GM18951 (cell line): ENCODE measurements around the gene FEM1C.

Experiments used
- POLR2A ChIP-seq: IDR thresholded peaks from 4 replicates; pipeline ENCODE4 v1.6.1; 2011; ENCODE audit warnings: mild to moderate bottlenecking; ENCODE audit not compliant: insufficient read length, insufficient read depth; ENCODE audit errors: extremely low read depth
- in situ Hi-C: fragments of 300-500 bp; cut with MboI; formaldehyde crosslinking; loops from one replicate; pipeline ENCODE4 v1.12.0; 2022; ENCODE audit warnings: low sequenced_read_pairs, mixed read lengths, inconsistent platforms; ENCODE audit not compliant: unreplicated experiment

The FEM1C gene

DNA sequence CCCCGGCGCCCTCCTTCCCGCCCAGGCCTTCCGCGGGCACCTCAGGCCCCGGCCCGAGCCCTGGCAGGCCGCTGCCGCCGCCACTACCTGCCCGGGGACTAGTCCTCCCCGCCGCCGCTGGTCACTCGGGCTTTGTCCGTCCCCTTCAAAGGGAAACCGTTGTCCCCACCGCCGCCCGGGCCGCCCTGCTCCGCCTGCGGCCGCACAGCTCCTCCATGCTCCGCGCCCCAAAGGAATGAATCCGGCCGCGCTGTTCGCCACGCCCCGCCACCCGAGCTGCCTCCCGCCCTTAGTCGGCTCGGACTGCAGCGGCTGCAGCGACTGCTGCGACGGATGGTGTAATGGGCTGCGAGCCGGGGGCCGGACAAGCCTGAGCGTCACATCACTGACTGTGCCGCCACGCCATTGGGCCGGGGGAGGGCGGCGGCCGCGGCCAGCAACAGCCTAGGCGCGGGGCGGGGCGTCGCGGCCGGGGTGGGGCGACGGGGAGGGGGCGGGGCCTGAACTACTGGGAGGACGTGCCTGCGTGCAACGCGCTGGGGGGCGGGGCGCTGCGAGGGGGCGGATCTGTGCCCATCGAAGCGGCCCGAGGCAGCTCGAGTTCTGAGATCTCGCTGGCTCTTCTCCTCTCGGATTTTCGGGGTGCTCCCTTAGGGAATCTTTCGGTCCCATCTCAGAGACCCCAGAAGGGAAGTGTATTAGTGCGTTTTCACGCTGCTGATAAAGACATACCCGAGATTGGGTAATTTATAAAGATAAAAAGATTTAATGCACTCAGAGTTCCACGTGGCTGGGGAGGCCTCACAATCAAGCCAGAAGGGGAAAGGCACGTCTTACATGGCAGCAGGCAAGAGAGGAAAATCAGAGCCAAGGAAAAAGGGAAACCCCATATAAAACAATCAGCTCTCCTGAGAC, at the start of gene FEM1C:
FEM1C (minus strand) TSS at position 340 of the 915 bp plus-strand sequence. CDS start 1,282 bp downstream, outside the sequence.
- in situ Hi-C loops: no loop called here
- peak; percentile 98 for TF ChIP-seq POLR2A

- TF ChIP-seq POLR2A: no peak
- in situ Hi-C loops: no loop called here
Observed at GRCh38 chr5:115589043-115589442, 44.5 kb upstream of the FEM1C start.

DNA sequence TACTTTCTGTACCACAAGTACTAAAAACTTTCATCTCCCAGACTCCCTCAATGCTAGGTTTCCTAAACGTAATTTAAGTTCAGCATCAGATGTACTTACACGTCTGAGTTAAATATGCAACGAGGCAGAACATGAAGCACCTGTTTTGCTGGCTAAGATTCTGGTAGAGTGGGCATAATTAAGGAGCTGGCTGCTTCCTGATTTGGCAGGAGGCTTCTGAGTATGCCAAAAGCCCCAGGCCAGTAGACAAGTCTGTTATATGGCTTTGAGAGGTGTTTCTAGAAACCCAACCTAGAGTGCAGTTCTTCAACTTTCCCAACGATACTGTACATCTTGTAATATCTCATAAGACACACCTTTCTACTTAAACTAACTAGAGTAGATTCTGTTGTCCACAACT, 44.1 kb upstream of the FEM1C start:
- TF ChIP-seq POLR2A: no peak
- in situ Hi-C loops: no loop called here

DNA sequence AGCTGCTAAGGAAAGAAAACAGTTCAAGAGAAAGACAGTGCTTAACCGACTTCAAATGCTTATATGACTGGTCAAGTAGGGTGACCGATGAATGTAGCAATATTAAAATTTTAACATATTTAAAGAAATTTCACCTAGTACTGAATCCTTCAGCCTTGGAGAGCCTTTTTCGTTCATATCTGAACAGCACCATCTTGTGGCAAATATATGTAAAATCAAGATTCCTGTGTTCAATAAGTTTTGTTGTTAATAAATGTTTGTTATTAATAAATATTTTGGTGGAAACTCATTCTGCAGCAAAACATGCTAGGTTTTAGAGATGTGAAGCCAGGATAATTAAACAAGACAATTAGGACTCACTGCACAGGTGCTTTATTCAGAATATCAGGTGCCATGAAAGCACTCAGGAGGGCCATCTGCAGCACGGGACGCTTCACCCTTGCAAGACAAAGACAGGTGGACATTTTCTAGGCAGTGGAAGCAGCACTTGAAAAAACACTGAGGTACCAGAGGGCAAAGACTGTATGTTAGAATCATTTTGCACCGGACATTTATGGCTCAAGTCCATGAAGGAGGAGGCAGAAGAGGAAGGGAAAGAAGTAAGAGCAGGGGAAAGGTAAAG, 42.1 kb upstream of the FEM1C start:
- no peak for TF ChIP-seq POLR2A
- in situ Hi-C loops: no loop called here

GRCh38 chr5:115585265-115585664, 40.7 kb upstream of the FEM1C start:
- in situ Hi-C loops: no loop called here
- no peak for TF ChIP-seq POLR2A

- TF ChIP-seq POLR2A: no peak
- in situ Hi-C loops: no loop called here
Observed at GRCh38 chr5:115584501-115584900, 39.9 kb upstream of the FEM1C start.

- no peak for TF ChIP-seq POLR2A
- in situ Hi-C loops: no loop called here
Observed at GRCh38 chr5:115583474-115583873, 38.9 kb upstream of the FEM1C start.

DNA sequence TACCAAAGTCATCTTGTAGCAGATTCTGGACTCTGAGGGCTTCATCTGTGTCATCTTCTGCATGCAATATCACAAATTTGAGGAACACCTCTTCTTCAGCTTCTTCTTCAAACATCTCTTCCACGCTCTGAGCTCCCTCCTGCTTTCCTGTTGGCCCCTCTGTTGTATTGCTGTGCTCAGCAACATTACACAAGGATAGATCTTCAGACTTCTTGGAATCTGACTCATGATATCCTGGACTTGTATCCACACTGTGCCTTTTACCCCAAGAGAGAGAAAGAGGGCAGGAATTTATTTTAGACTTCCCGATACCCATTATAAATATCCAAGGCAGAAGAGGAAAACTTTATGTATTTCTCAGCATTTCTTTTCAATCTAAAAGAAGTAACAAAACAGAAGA, 36.4 kb upstream of the FEM1C start:
- no peak for TF ChIP-seq POLR2A
- in situ Hi-C loops: no loop called here

GRCh38 chr5:115579747-115580173, 35.2 kb upstream of the FEM1C start:
- in situ Hi-C loops: no loop called here
- TF ChIP-seq POLR2A: no peak

- in situ Hi-C loops: no loop called here
- TF ChIP-seq POLR2A: no peak
Observed at GRCh38 chr5:115579216-115579615, 34.6 kb upstream of the FEM1C start.

- no peak for TF ChIP-seq POLR2A
- in situ Hi-C loops: no loop called here
Observed at GRCh38 chr5:115578657-115579056, 34.1 kb upstream of the FEM1C start.

GRCh38 chr5:115577741-115578140, 33.2 kb upstream of the FEM1C start:
- in situ Hi-C loops: no loop called here
- TF ChIP-seq POLR2A: no peak

DNA sequence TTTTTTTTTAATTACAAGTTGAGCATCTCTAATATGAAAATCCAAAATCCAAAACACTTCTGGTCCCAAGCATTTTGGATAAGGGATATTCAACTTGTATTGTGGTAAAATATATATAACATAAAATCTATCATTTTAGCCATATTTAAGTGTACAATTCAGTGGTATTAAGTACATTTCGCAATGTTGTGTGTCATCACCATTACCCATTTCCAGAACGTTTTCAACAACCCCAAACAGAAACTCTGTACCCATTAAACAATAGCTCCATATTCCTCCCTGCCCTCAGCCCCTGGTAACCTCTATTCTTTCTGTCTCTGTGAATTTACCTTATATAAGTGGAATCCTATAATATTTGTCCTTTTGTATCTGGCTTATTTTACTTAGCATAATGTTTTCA, 32.8 kb upstream of the FEM1C start:
- no peak for TF ChIP-seq POLR2A
- in situ Hi-C loops: no loop called here
